ENCODE measurements around the gene TXK.
A peak's percentile ranks its signal among the peaks of the same experiment; 100 is the strongest.

The TXK gene

GRCh38 chr4:48100256-48100655 is 33.8 kb downstream of the TXK start:
- CTCF ChIA-PET, result interaction anchor here (0.6 kb wide), 1 partner anchor 18 kb away, joined by 3 read pairs; no protein-coding TSS in a partner anchor
- no peaks in the 10 kb centered on the region for H3K4me1 ChIP-seq (ENCODE audit: control insufficient read depth, insufficient read depth, low read length)
- H3K36me3 ChIP-seq (ENCODE audit: control insufficient read depth in 2 of 2, insufficient read depth in 1 of 2, low read length in 2 of 2), result no peaks in the 10 kb centered on the region
- no peaks in the 10 kb centered on the region for H3K9me3 ChIP-seq (ENCODE audit: control insufficient read depth, insufficient read depth, low read depth, low read length)
- H3K4me3 ChIP-seq (ENCODE audit: low read depth, low read length), result no peak overlapping the region
- no peak overlapping the region for H3K27ac ChIP-seq (ENCODE audit: extremely low read depth, low read depth, low read length)
- no peak for TF ChIP-seq ZNF398 (tag by site-specific recombination; IDR thresholded peaks at IDR 0.05)
- TF ChIP-seq ZSCAN4 (tag by site-specific recombination; IDR thresholded peaks at IDR 0.05), result no peak
- no peak for TF ChIP-seq ZNF518A (tag by site-specific recombination; conservative IDR thresholded peaks at IDR 0.05; ENCODE audit: low read depth)
- TF ChIP-seq ZNF274 (IDR thresholded peaks at IDR 0.05; ENCODE audit: low read length), result no peak
- no peak for TF ChIP-seq ZNF274 (tag by site-specific recombination; IDR thresholded peaks at IDR 0.05; ENCODE audit: borderline replicate concordance)
- POLR2A ChIA-PET, result no interaction called here

GRCh38 chr4:48095441-48095840 is 38.6 kb downstream of the TXK start:
- CTCF ChIA-PET, result interaction anchor here (1.1 to 2.5 kb wide), 3 partner anchors 9 to 278 kb away, joined by 3 to 12 read pairs (median 9); no protein-coding TSS in a partner anchor

GRCh38 chr4:48093991-48094416 is 40.0 kb downstream of the TXK start:
- POLR2A ChIA-PET, result no interaction called here
- CTCF ChIA-PET, result no interaction called here
- Histone ChIP-seq H3K4me3 (ENCODE audit: low read depth, low read length) (no peak overlapping the region), H3K9me3 (ENCODE audit: control insufficient read depth, insufficient read depth, low read depth, low read length) (no peaks in the 10 kb centered on the region), H3K36me3 (ENCODE audit: control insufficient read depth in 2 of 2, insufficient read depth in 1 of 2, low read length in 2 of 2) (no peaks in the 10 kb centered on the region), H3K27ac (ENCODE audit: extremely low read depth, low read depth, low read length) (no peak overlapping the region), H3K4me1 (ENCODE audit: control insufficient read depth, insufficient read depth, low read length) (no peaks in the 10 kb centered on the region)
- no peak for TF ChIP-seq ZNF302 (tag by site-specific recombination; IDR thresholded peaks at IDR 0.05; ENCODE audit: low read depth)
- TF ChIP-seq ZEB2 (tag by site-specific recombination; IDR thresholded peaks at IDR 0.05), result 0 out of 2 replicates have a peak, but pooled peaks have one; percentile 46
- TF ChIP-seq ZNF112 (tag by site-specific recombination; IDR thresholded peaks at IDR 0.05), result no peak
- no peak for TF ChIP-seq ZNF548 (tag by site-specific recombination; IDR thresholded peaks at IDR 0.05)
- no peak for TF ChIP-seq HOXC10 (CRISPR knock-in tag; IDR thresholded peaks at IDR 0.05)
- TF ChIP-seq CTCF (tag by site-specific recombination; IDR thresholded peaks at IDR 0.05), result no peak
- peak; percentile 87 for TF ChIP-seq SCRT1 (tag by site-specific recombination; IDR thresholded peaks at IDR 0.05; ENCODE audit: borderline replicate concordance)
- no peak for TF ChIP-seq ZBTB11 (tag by site-specific recombination; conservative IDR thresholded peaks at IDR 0.05; ENCODE audit: low read depth)
- 0 out of 2 replicates have a peak, but pooled peaks have one; percentile 25 for TF ChIP-seq ZNF660 (tag by site-specific recombination; IDR thresholded peaks at IDR 0.05)
- no peak for TF ChIP-seq ZNF132 (tag by site-specific recombination; IDR thresholded peaks at IDR 0.05; ENCODE audit: borderline replicate concordance)
- peak; percentile 23; the same call in 1 of the 2 replicates for TF ChIP-seq KLF10 (tag by site-specific recombination; IDR thresholded peaks at IDR 0.05)
- no peak for TF ChIP-seq ZNF10 (tag by site-specific recombination; IDR thresholded peaks at IDR 0.05)

More at GRCh38 chr4:48095441-48095840, 38.6 kb downstream of the TXK start:
- POLR2A ChIA-PET, result no interaction called here
- no peak for TF ChIP-seq GLI2 (tag by site-specific recombination; IDR thresholded peaks at IDR 0.05; ENCODE audit: borderline replicate concordance, low read depth)
- H3K4me1 ChIP-seq (ENCODE audit: control insufficient read depth, insufficient read depth, low read length), result no peaks in the 10 kb centered on the region
- no peaks in the 10 kb centered on the region for H3K9me3 ChIP-seq (ENCODE audit: control insufficient read depth, insufficient read depth, low read depth, low read length)
- no peaks in the 10 kb centered on the region for H3K36me3 ChIP-seq (ENCODE audit: control insufficient read depth in 2 of 2, insufficient read depth in 1 of 2, low read length in 2 of 2)
- no peak overlapping the region for H3K27ac ChIP-seq (ENCODE audit: extremely low read depth, low read depth, low read length)
- H3K4me3 ChIP-seq (ENCODE audit: low read depth, low read length), result no peak overlapping the region

Measured in HEK293 (cell line).